Liver (tissue), 9 donors: ENCODE data around the gene PTPRN2. TPM values are rescaled to one million over a fixed set of nuclear protein-coding genes. Genes with fewer than 3 reads are reported as not detected.

ENCODE experiments used
- DNase-seq: peaks from one replicate; pipeline ENCODE4 v3.0.0-alpha.2; 2017; ENCODE audit warnings: low spot score
- H3K27ac ChIP-seq, 2 donors: one replicate each; pipeline ENCODE4 v1.7.0; 2013; ENCODE audit warnings: inconsistent platforms in 2 of 2, low read length in 2 of 2, control low read depth in 1 of 2, low read depth in 1 of 2, mild to moderate bottlenecking in 1 of 2
- H3K27me3 ChIP-seq, 4 donors: one replicate each; pipeline versions ENCODE4 v1.6.1 to v1.7.0; 2013; ENCODE audit warnings: low read length in 3 of 4, inconsistent platforms in 1 of 4, mild to moderate bottlenecking in 1 of 4, moderate library complexity in 1 of 4; ENCODE audit not compliant: control insufficient read depth in 4 of 4, insufficient read depth in 4 of 4
- H3K36me3 ChIP-seq, 4 donors: one replicate each; pipeline versions ENCODE4 v1.6.1 to v1.7.0; 2013; ENCODE audit warnings: low read length in 3 of 4, mild to moderate bottlenecking in 3 of 4, low read depth in 1 of 4, moderate library complexity in 1 of 4; ENCODE audit not compliant: control insufficient read depth in 4 of 4, insufficient read depth in 3 of 4
- H3K4me1 ChIP-seq, 4 donors: one replicate each; pipeline versions ENCODE4 v1.6.1 to v1.7.0; 2013; ENCODE audit warnings: low read length in 3 of 4, mild to moderate bottlenecking in 3 of 4, moderate library complexity in 1 of 4; ENCODE audit not compliant: control insufficient read depth in 4 of 4, insufficient read depth in 4 of 4
- H3K4me3 ChIP-seq, 3 donors: one replicate each; pipeline versions ENCODE4 v1.6.1 to v1.7.0; 2013; ENCODE audit warnings: low read length in 3 of 3, control low read depth in 1 of 3, low read depth in 1 of 3, mild to moderate bottlenecking in 1 of 3
- H3K9ac ChIP-seq, 2 donors: one replicate each; pipeline ENCODE4 v1.7.0; 2013; ENCODE audit warnings: low read length in 2 of 2, mild to moderate bottlenecking in 2 of 2, moderate library complexity in 2 of 2, control low read depth in 1 of 2, low read depth in 1 of 2
- H3K9me3 ChIP-seq, 4 donors: one replicate each; pipeline versions ENCODE4 v1.6.1 to v1.7.0; 2013; ENCODE audit warnings: low read length in 3 of 4; ENCODE audit not compliant: control insufficient read depth in 4 of 4
- CTCF ChIP-seq: fragments of 150-350 bp; IDR thresholded peaks from 2 replicates; pipeline ENCODE4 v1.5.1; 2017; ENCODE audit warnings: improper control_type of control experiment, low read depth, low read length; ENCODE audit not compliant: missing input control
- EGR1 ChIP-seq, 2 donors: IDR thresholded peaks; 2 replicates each; pipeline ENCODE4 v1.6.1; 2016 to 2018; ENCODE audit warnings: antibody characterized with exemption in 2 of 2, low read depth in 2 of 2
- FOXA2 ChIP-seq: IDR thresholded peaks from 2 replicates; pipeline ENCODE4 v1.6.1; 2016; ENCODE audit warnings: antibody characterized with exemption
- HNF4A ChIP-seq, 2 donors: conservative IDR thresholded peaks; 2 replicates each; pipeline ENCODE4 v1.6.1; 2016; ENCODE audit warnings: antibody characterized with exemption in 2 of 2, mild to moderate bottlenecking in 2 of 2
- JUND ChIP-seq, 2 donors: IDR thresholded peaks; 2 replicates each; pipeline ENCODE4 v1.6.1; 2016; ENCODE audit warnings: antibody characterized with exemption in 2 of 2
- MAX ChIP-seq: IDR thresholded peaks from 2 replicates; pipeline ENCODE4 v1.6.1; 2016; ENCODE audit warnings: antibody characterized with exemption
- NR2F2 ChIP-seq: IDR thresholded peaks from 2 replicates; pipeline ENCODE4 v1.6.1; 2016; ENCODE audit warnings: antibody characterized with exemption
- RAD21 ChIP-seq, 2 donors: IDR thresholded peaks; 2 replicates each; pipeline ENCODE4 v1.6.1; 2016; ENCODE audit warnings: antibody characterized with exemption in 2 of 2, mild to moderate bottlenecking in 2 of 2
- REST ChIP-seq: IDR thresholded peaks from 2 replicates; pipeline ENCODE4 v1.6.1; 2016; ENCODE audit warnings: antibody characterized with exemption, mild to moderate bottlenecking
- RXRA ChIP-seq, 2 donors: IDR thresholded peaks; 2 replicates each; pipeline ENCODE4 v1.6.1; 2017 to 2018; ENCODE audit warnings: antibody characterized with exemption in 2 of 2, mild to moderate bottlenecking in 1 of 2
- SP1 ChIP-seq: IDR thresholded peaks from 2 replicates; pipeline ENCODE4 v1.6.1; 2018; ENCODE audit warnings: antibody characterized with exemption, mild to moderate bottlenecking
- YY1 ChIP-seq: IDR thresholded peaks from 2 replicates; pipeline ENCODE4 v1.6.1; 2016; ENCODE audit warnings: antibody characterized with exemption, mild to moderate bottlenecking
- ZBTB33 ChIP-seq: IDR thresholded peaks from 2 replicates; pipeline ENCODE4 v1.6.1; 2016; ENCODE audit warnings: antibody characterized with exemption
- WGBS: extraction: QIAGEN DNeasy Blood & Tissue Kit; methylation state at CpG from one replicate; pipeline ENCODE4 v1.1.7; 2013; 5-methylcytosine and 5-hydroxymethylcytosine counted together
- polyA plus RNA-seq, 2 donors: library from polyadenylated mRNA; stranded (reverse) in 1 of 2; unstranded in 1 of 2; fragments of 200-250 nt in 1 of 2; fragments of >200 nt in 1 of 2; fragmentation: Nextera tagmentation in 1 of 2; extraction: Ambion mirVana in 1 of 2; gene quantifications; one replicate each; pipeline versions ENCODE4 v1.2.1 to v1.2.3, GENCODE V29; 2013 to 2015
- total RNA-seq, 2 donors: library from RNA; depleted of rRNA; stranded (reverse); fragments of >200 nt; gene quantifications; one replicate each; pipeline ENCODE4 v1.2.3, GENCODE V29; 2014
- donor health status: healthy.
- donor health status: healthy.
- donor health status: healthy.
- donor health status: healthy.
- donor health status: healthy.

PTPRN2 gene
- total and polyA plus RNA-seq, 4 donors, result 0.75 to 1.9 (median 1.1) TPM

GRCh38 chr7:158023681-158024350 is 563.8 kb downstream of the PTPRN2 start:
- 93% methylated on average over 7 of the region's 7 CpGs for WGBS
- no peaks in the 10 kb centered on the region for H3K36me3 ChIP-seq
- no peak overlapping the region for H3K27ac ChIP-seq
- H3K4me1 ChIP-seq, result no peaks in the 10 kb centered on the region
- H3K27me3 ChIP-seq, result peaks cover 0 to 2% (median 0%) of the 10 kb centered on the region in 4 donors
- TF ChIP-seq ZBTB33 (no peak), JUND (IDR thresholded peaks at IDR 0.05) (no peak), NR2F2 (no peak), EGR1 (IDR thresholded peaks at IDR 0.05; ENCODE audit: low read depth in 2 of 2) (no peak), REST (no peak), RXRA (IDR thresholded peaks at IDR 0.05) (no peak), RAD21 (IDR thresholded peaks at IDR 0.05) (no peak), SP1 (no peak), YY1 (no peak), MAX (no peak)
- no peak overlapping the region for H3K9ac ChIP-seq
- no peaks in the 10 kb centered on the region for H3K9me3 ChIP-seq
- H3K4me3 ChIP-seq, result no peak overlapping the region
- no peak for DNase-seq

- Histone ChIP-seq H3K27ac (no peak overlapping the region), H3K36me3 (no peaks in the 10 kb centered on the region), H3K9ac (no peak overlapping the region), H3K4me3 (no peak overlapping the region), H3K9me3 (no peaks in the 10 kb centered on the region), H3K4me1 (no peaks in the 10 kb centered on the region), H3K27me3 (no peaks in the 10 kb centered on the region)
- 83% methylated on average over 8 of the region's 8 CpGs for WGBS
- TF ChIP-seq EGR1 (IDR thresholded peaks at IDR 0.05; ENCODE audit: low read depth in 2 of 2) (no peak), NR2F2 (no peak), JUND (IDR thresholded peaks at IDR 0.05) (no peak), CTCF (no peak), FOXA2 (no peak), HNF4A (conservative IDR thresholded peaks at IDR 0.05) (no peak), RXRA (IDR thresholded peaks at IDR 0.05) (no peak), RAD21 (IDR thresholded peaks at IDR 0.05) (no peak), REST (no peak)
- no peak for DNase-seq
Measured at GRCh38 chr7:158023157-158023556, 564.5 kb downstream of the PTPRN2 start.
